Measurements from ENCODE around the gene TASP1.
"Not testable (repeated sequence)": the region's sequence is repeated elsewhere in the genome, so short reads cannot be mapped to it uniquely, and the experiment has no call there.

The TASP1 gene

GRCh38 chr20:13384132-13384531 is 254.6 kb downstream of the TASP1 start:
- TF ChIP-seq CTCF (IDR thresholded peaks at IDR 0.05) (no peak), ZFX (IDR thresholded peaks at IDR 0.05; ENCODE audit: borderline replicate concordance) (no peak)
- no peak overlapping the region for H3K27ac ChIP-seq

- TF ChIP-seq ZFX (IDR thresholded peaks at IDR 0.05; ENCODE audit: borderline replicate concordance) (no peak), CTCF (IDR thresholded peaks at IDR 0.05) (no peak)
- no peak overlapping the region for H3K27ac ChIP-seq
Observed at GRCh38 chr20:13382786-13383185, 255.9 kb downstream of the TASP1 start.

- not testable (repeated sequence) for H3K27ac ChIP-seq
Observed at GRCh38 chr20:13380497-13381229, 258.1 kb downstream of the TASP1 start.

GRCh38 chr20:13373400-13373799 is 265.3 kb downstream of the TASP1 start:
- H3K27ac ChIP-seq = no peak overlapping the region
- no peak for TF ChIP-seq ZFX (IDR thresholded peaks at IDR 0.05; ENCODE audit: borderline replicate concordance)
- no peak for TF ChIP-seq CTCF (IDR thresholded peaks at IDR 0.05)

- TF ChIP-seq CTCF (IDR thresholded peaks at IDR 0.05) (no peak), ZFX (IDR thresholded peaks at IDR 0.05; ENCODE audit: borderline replicate concordance) (no peak)
- no peak overlapping the region for H3K27ac ChIP-seq
Observed at GRCh38 chr20:13364278-13365170, 274.2 kb downstream of the TASP1 start.

GRCh38 chr20:13363473-13363872 is 275.3 kb downstream of the TASP1 start:
- TF ChIP-seq ZFX (IDR thresholded peaks at IDR 0.05; ENCODE audit: borderline replicate concordance) (no peak), CTCF (IDR thresholded peaks at IDR 0.05) (no peak)
- no peak overlapping the region for H3K27ac ChIP-seq

GRCh38 chr20:13362165-13362564 is 276.6 kb downstream of the TASP1 start:
- H3K27ac ChIP-seq = not testable (repeated sequence)

- not testable (repeated sequence) for H3K27ac ChIP-seq
Observed at GRCh38 chr20:13358936-13359335, 279.8 kb downstream of the TASP1 start.

GRCh38 chr20:13357782-13358181 is 280.9 kb downstream of the TASP1 start:
- not testable (repeated sequence) for H3K27ac ChIP-seq
